NCI-H1105 (cell line): ENCODE measurements around the gene TMEM161B.
"Not testable (repeated sequence)": the region's sequence is repeated elsewhere in the genome, so short reads cannot be mapped to it uniquely, and the experiment has no call there.

Source experiments
- DNase-seq: peaks from one replicate; lab custom pipeline; 2025; lab: John Stamatoyannopoulos, UW

Gene TMEM161B

GRCh38 chr5:88248743-88249540 is 19.7 kb downstream of the TMEM161B start:
- DNase-seq = no peak

GRCh38 chr5:88248094-88248493 is 20.6 kb downstream of the TMEM161B start:
- DNase-seq = no peak

- DNase-seq = no peak
Measured at GRCh38 chr5:88245893-88246244, 22.8 kb downstream of the TMEM161B start.

GRCh38 chr5:88245241-88245892 is 23.3 kb downstream of the TMEM161B start:
- no peak for DNase-seq

- DNase-seq = no peak
Measured at GRCh38 chr5:88244686-88245085, 24.0 kb downstream of the TMEM161B start.

- not testable (repeated sequence) for DNase-seq
Measured at GRCh38 chr5:88243493-88243892, 25.2 kb downstream of the TMEM161B start.

GRCh38 chr5:88238732-88239131 is 29.9 kb downstream of the TMEM161B start:
- DNase-seq = no peak

- DNase-seq = no peak
Measured at GRCh38 chr5:88236866-88237642, 31.6 kb downstream of the TMEM161B start.

- DNase-seq = no peak
Measured at GRCh38 chr5:88235828-88236227, 32.8 kb downstream of the TMEM161B start.

GRCh38 chr5:88235346-88235745 is 33.3 kb downstream of the TMEM161B start:
- DNase-seq = no peak

- no peak for DNase-seq
Measured at GRCh38 chr5:88230546-88231066, 38.0 kb downstream of the TMEM161B start.

GRCh38 chr5:88226881-88227450 is 41.7 kb downstream of the TMEM161B start:
- no peak for DNase-seq

GRCh38 chr5:88214655-88215054 is 54.0 kb downstream of the TMEM161B start:
- DNase-seq = no peak

- no peak for DNase-seq
Measured at GRCh38 chr5:88207575-88207974, 61.1 kb downstream of the TMEM161B start.

- no peak for DNase-seq
Measured at GRCh38 chr5:88203981-88204750, 64.5 kb downstream of the TMEM161B start.

- DNase-seq = no peak
Measured at GRCh38 chr5:88195636-88196035, 73.0 kb downstream of the TMEM161B start.

GRCh38 chr5:88193896-88194295 is 74.7 kb downstream of the TMEM161B start:
- no peak for DNase-seq

GRCh38 chr5:88190106-88190834 is 78.4 kb downstream of the TMEM161B start:
- no peak for DNase-seq

- DNase-seq = not testable (repeated sequence)
Measured at GRCh38 chr5:88189484-88189883, 79.2 kb downstream of the TMEM161B start.

- DNase-seq = no peak
Measured at GRCh38 chr5:88188458-88189132, 80.0 kb downstream of the TMEM161B start.
